Endothelial cell of umbilical vein (primary cell): ENCODE results near the gene SLC16A5. TPM values are rescaled to one million over a fixed set of nuclear protein-coding genes. Genes with fewer than 3 reads are reported as not detected.

Experiments
- BruUV-seq: library from RNA; stranded (reverse); fragments of 400-500 nt; replicated peaks from 2 replicates; lab custom pipeline; 2021; lab: Mats Ljungman, UMichigan
- CTCF ChIA-PET: fragments of 300-600, 350-600 bp; sonication (Branson Sonifier 250); formaldehyde crosslinking; loops from one replicate; lab custom pipeline; 2021; ENCODE audit warnings: antibody characterized with exemption, inconsistent platforms; lab: Charles Lee
- POLR2A ChIA-PET: fragments of 300-600, 350-600 bp; sonication (Branson Sonifier 250); formaldehyde crosslinking; loops from one replicate; lab custom pipeline; 2021; ENCODE audit warnings: antibody characterized with exemption, inconsistent platforms; lab: Charles Lee
- DNase-seq: peaks from one replicate; pipeline ENCODE4 v3.0.0-alpha.2; 2011; ENCODE audit warnings: low read depth, low spot score
- FAIRE-seq: peaks from 2 replicates; lab custom pipeline; 2011; peaks lifted over from hg19 to GRCh38; lab: Jason Lieb, UNC
- H2AFZ ChIP-seq: 2 replicates; pipeline ENCODE4 v1.6.0; 2012; ENCODE audit warnings: low read depth, low read length, control low read depth, inconsistent platforms
- H3K27ac ChIP-seq: 2 replicates; pipeline ENCODE4 v1.5.1; 2011; ENCODE audit warnings: low read depth, mild to moderate bottlenecking, control low read depth, low read length, moderate library complexity; ENCODE audit not compliant: insufficient read depth
- H3K27me3 ChIP-seq, 2 experiments: 2 replicates each; pipeline versions ENCODE4 v1.6.0 to v1.6.1; 2011; ENCODE audit warnings: low read length in 2 of 2, mixed read lengths in 1 of 2; ENCODE audit not compliant: control insufficient read depth in 2 of 2, insufficient read depth in 2 of 2
- H3K36me3 ChIP-seq, 2 experiments: 2 replicates in 1 of 2; 3 replicates in 1 of 2; pipeline ENCODE4 v1.5.1; 2011; ENCODE audit warnings: low read length in 2 of 2, mild to moderate bottlenecking in 1 of 2, moderate library complexity in 1 of 2; ENCODE audit not compliant: control insufficient read depth in 2 of 2, insufficient read depth in 2 of 2; ENCODE audit errors: extremely low read depth in 1 of 2
- H3K4me1 ChIP-seq: 3 replicates; pipeline ENCODE4 v1.5.1; 2011; ENCODE audit warnings: mild to moderate bottlenecking, low read length; ENCODE audit not compliant: control insufficient read depth, insufficient read depth; ENCODE audit errors: extremely low read depth
- H3K4me2 ChIP-seq: 2 replicates; pipeline ENCODE4 v1.6.1; 2011; ENCODE audit warnings: low read length, control low read depth, mixed read lengths; ENCODE audit not compliant: insufficient read depth
- H3K4me3 ChIP-seq, 3 experiments: fragments of 200-600 bp in 1 of 3; sonication (generic), shearing (Covaris generic) in 1 of 3; replicated peaks in 1 of 3; 2 replicates each; pipeline ENCODE4 v1.5.1; 2011 to 2016; ENCODE audit warnings: control low read depth in 3 of 3, low read length in 3 of 3, mild to moderate bottlenecking in 2 of 3, inconsistent platforms in 1 of 3, low read depth in 1 of 3, moderate library complexity in 1 of 3; ENCODE audit not compliant: insufficient read depth in 1 of 3
- H3K79me2 ChIP-seq: 2 replicates; pipeline ENCODE4 v1.6.0; 2012; ENCODE audit warnings: low read length, inconsistent platforms; ENCODE audit not compliant: control insufficient read depth, insufficient read depth
- H3K9ac ChIP-seq: replicated peaks from 2 replicates; pipeline ENCODE3; 2011; ENCODE audit warnings: low read length, control low read depth; ENCODE audit not compliant: insufficient read depth; ENCODE audit errors: extremely low read depth
- H3K9me1 ChIP-seq: replicated peaks from 3 replicates; pipeline ENCODE4 v1.6.0; 2011; ENCODE audit warnings: mild to moderate bottlenecking, low read length; ENCODE audit not compliant: control insufficient read depth, insufficient read depth; ENCODE audit errors: extremely low read depth
- H3K9me3 ChIP-seq: replicated peaks from 2 replicates; pipeline ENCODE4 v1.5.1; 2012; ENCODE audit warnings: low read length, inconsistent platforms; ENCODE audit not compliant: control insufficient read depth, insufficient read depth
- H4K20me1 ChIP-seq: replicated peaks from 2 replicates; pipeline ENCODE3; 2011; ENCODE audit warnings: mild to moderate bottlenecking, low read length; ENCODE audit not compliant: control insufficient read depth, insufficient read depth; ENCODE audit errors: extremely low read depth
- CTCF ChIP-seq, 2 donors: IDR thresholded peaks; 1 replicate in 1 of 2; 2 replicates in 1 of 2; pipeline ENCODE4 v1.5.1; 2011; ENCODE audit warnings: low read length in 2 of 2, mild to moderate bottlenecking in 2 of 2, moderate library complexity in 2 of 2, control low read depth in 1 of 2, inconsistent platforms in 1 of 2, low read depth in 1 of 2; ENCODE audit not compliant: insufficient read depth in 1 of 2; ENCODE audit errors: extremely low read depth in 1 of 2
- EZH2 ChIP-seq: IDR thresholded peaks from 2 replicates; pipeline ENCODE4 v1.6.1; 2012; ENCODE audit warnings: borderline replicate concordance, low read depth, mild to moderate bottlenecking, moderate library complexity, low read length, inconsistent platforms; ENCODE audit not compliant: severe bottlenecking
- FOS ChIP-seq: IDR thresholded peaks from 2 replicates; pipeline ENCODE4 v1.6.1; 2011; ENCODE audit warnings: mild to moderate bottlenecking, low read length, moderate library complexity, borderline replicate concordance; ENCODE audit not compliant: insufficient read depth
- GATA2 ChIP-seq: IDR thresholded peaks from 2 replicates; pipeline ENCODE4 v1.7.0; 2011; ENCODE audit warnings: low read depth, mild to moderate bottlenecking, moderate library complexity, mixed read lengths, low read length; ENCODE audit not compliant: insufficient read length, insufficient read depth
- JUN ChIP-seq: IDR thresholded peaks from 2 replicates; pipeline ENCODE4 v1.6.1; 2011; ENCODE audit warnings: borderline replicate concordance, low read depth; ENCODE audit not compliant: insufficient read length, insufficient read depth
- MYC ChIP-seq: IDR thresholded peaks from one replicate; pipeline ENCODE4 v1.6.1; 2011; ENCODE audit warnings: mild to moderate bottlenecking, low read depth, low read length
- POLR2A ChIP-seq: IDR thresholded peaks from 2 replicates; pipeline ENCODE4 v1.6.1; 2012; ENCODE audit warnings: low read depth, mild to moderate bottlenecking, control low read depth, low read length
- POLR2AphosphoS5 ChIP-seq: IDR thresholded peaks from 2 replicates; pipeline ENCODE4 v1.6.1; 2012; ENCODE audit warnings: low read depth, mild to moderate bottlenecking, control low read depth, low read length, moderate library complexity; ENCODE audit not compliant: insufficient read depth
- dilution Hi-C: fragments of 300-500 bp; cut with MboI; formaldehyde crosslinking; loops from one replicate; pipeline ENCODE4 v1.15.0; 2019; ENCODE audit warnings: low sequenced_read_pairs; ENCODE audit not compliant: extremely low pct_ligation_motif_present
- intact Hi-C: fragments of 100-400 bp; cut with micrococcal nuclease; formaldehyde crosslinking; loops from one replicate; pipeline ENCODE4 v1.10.0; 2022
- polyA plus RNA-seq, 4 experiments: library from polyadenylated mRNA; depleted of rRNA in 3 of 4; stranded (reverse) in 3 of 4; unstranded in 1 of 4; fragments of >200 nt; gene quantifications; 2 replicates each; pipeline versions ENCODE4 v1.2.1 to v1.2.3, GENCODE V29; 2011 to 2012; ENCODE audit warnings: missing spikeins in 1 of 4
- total RNA-seq: library from RNA; stranded (reverse); gene quantifications from 2 replicates; pipeline ENCODE4 v1.2.3, GENCODE V29; 2021
- TF ChIP-seq, protein P1 (sequence below): IDR thresholded peaks from 2 replicates; pipeline ENCODE4 v1.6.1; 2011; ENCODE audit not compliant: insufficient read depth, insufficient read length

Gene SLC16A5
- total and polyA plus RNA-seq, 2 donors (not counting 3 experiments of a cell fraction or from before 2014, with no cell fraction given) = 16.4 to 23.3 TPM

GRCh38 chr17:75067856-75068255, 19.9 kb upstream of the SLC16A5 start:
- H3K36me3 ChIP-seq = peaks cover 7 to 16% of the 10 kb centered on the region in 2 experiments
- no peak overlapping the region for H3K4me2 ChIP-seq
- TF ChIP-seq POLR2A (no peak), CTCF (IDR thresholded peaks at IDR 0.05; ENCODE audit: extremely low read depth in 1 of 2, insufficient read depth in 1 of 2, low read depth in 1 of 2, low read length in 2 of 2) (no peak), FOS (no peak), EZH2 (no peak)
- POLR2A ChIA-PET = no interaction called here
- no peak for FAIRE-seq
- CTCF ChIA-PET = interaction anchor here (1.3 to 3.9 kb wide), 3 partner anchors 38 to 135 kb away, joined by 4 to 52 read pairs (median 47); no protein-coding TSS in a partner anchor
- no TSS peak for BruUV-seq
- no peaks in the 10 kb centered on the region for H3K9me1 ChIP-seq
- H3K9me3 ChIP-seq = no peaks in the 10 kb centered on the region
- no peak overlapping the region for H2AFZ ChIP-seq
- no peak overlapping the region for H3K9ac ChIP-seq
- DNase-seq = no peak
- H3K79me2 ChIP-seq = no peaks in the 10 kb centered on the region
- no peaks in the 10 kb centered on the region for H4K20me1 ChIP-seq
- no peak overlapping the region for H3K4me3 ChIP-seq
- intact Hi-C loops = no loop called here
- dilution Hi-C loops = no loop called here
- H3K27ac ChIP-seq = no peak overlapping the region
- peaks cover 6% of the 10 kb centered on the region for H3K4me1 ChIP-seq
- no peaks in the 10 kb centered on the region for H3K27me3 ChIP-seq

DNA sequence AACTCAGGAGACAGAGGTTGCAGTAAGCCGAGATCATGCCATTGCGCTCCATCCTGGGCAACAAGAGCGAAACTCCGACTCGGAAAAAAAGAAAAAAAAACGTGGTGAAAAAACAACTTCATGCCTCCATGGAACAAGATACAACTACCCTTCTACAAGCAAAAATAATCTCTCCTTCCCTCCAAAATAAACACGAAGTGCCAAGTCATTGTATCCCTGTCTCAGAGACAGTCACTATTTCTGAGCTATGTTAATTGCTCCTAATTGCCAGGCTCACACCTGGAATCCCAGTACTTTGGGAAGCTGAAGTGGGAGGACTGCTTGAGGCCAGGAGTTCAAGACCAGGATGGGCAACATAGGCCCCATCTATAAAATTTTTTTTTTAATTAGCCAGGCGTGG, 19.0 kb upstream of the SLC16A5 start:
- ChIA-PET POLR2A (no interaction called here), CTCF (interaction anchor here (1.3 to 3.9 kb wide), 13 partner anchors 9 to 202 kb away, joined by 4 to 74 read pairs (median 10); partner anchors contain the start of genes ARMC7, MIF4GD and SLC16A5)
- Histone ChIP-seq H3K9me3 (no peaks in the 10 kb centered on the region), H3K9me1 (no peaks in the 10 kb centered on the region), H3K4me3 (no peak overlapping the region), H3K27ac (no peak overlapping the region), H4K20me1 (no peaks in the 10 kb centered on the region), H3K9ac (no peak overlapping the region), H2AFZ (no peak overlapping the region), H3K4me1 (peaks cover 6% of the 10 kb centered on the region), H3K27me3 (no peaks in the 10 kb centered on the region), H3K4me2 (no peak overlapping the region), H3K79me2 (no peaks in the 10 kb centered on the region), H3K36me3 (peaks cover 4 to 8% of the 10 kb centered on the region in 2 experiments)
- FAIRE-seq (no peak), DNase-seq (no peak)
- dilution Hi-C loops = no loop called here
- intact Hi-C loops = no loop called here
- no TSS peak for BruUV-seq
- TF ChIP-seq POLR2AphosphoS5 = no peak
- no peak for TF ChIP-seq POLR2A
- TF ChIP-seq JUN = no peak
- no peak for TF ChIP-seq FOS
- TF ChIP-seq MYC = no peak
- TF ChIP-seq GATA2 = no peak
- TF ChIP-seq EZH2 = no peak
- no peak for TF ChIP-seq CTCF (IDR thresholded peaks at IDR 0.05; ENCODE audit: extremely low read depth in 1 of 2, insufficient read depth in 1 of 2, low read depth in 1 of 2, low read length in 2 of 2)
- TF ChIP-seq, protein P1, sequence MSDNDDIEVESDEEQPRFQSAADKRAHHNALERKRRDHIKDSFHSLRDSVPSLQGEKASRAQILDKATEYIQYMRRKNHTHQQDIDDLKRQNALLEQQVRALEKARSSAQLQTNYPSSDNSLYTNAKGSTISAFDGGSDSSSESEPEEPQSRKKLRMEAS = no peak
